ENCODE results near the gene KLKB1. TPM values are rescaled to one million over a fixed set of nuclear protein-coding genes. Genes with fewer than 3 reads are reported as not detected.

The KLKB1 gene
- total RNA-seq, 5 donors from 2014 or later (not counting 1 experiment from before 2014, with no cell fraction given), result 1.3 to 2.9 (median 2.1) TPM

DNA sequence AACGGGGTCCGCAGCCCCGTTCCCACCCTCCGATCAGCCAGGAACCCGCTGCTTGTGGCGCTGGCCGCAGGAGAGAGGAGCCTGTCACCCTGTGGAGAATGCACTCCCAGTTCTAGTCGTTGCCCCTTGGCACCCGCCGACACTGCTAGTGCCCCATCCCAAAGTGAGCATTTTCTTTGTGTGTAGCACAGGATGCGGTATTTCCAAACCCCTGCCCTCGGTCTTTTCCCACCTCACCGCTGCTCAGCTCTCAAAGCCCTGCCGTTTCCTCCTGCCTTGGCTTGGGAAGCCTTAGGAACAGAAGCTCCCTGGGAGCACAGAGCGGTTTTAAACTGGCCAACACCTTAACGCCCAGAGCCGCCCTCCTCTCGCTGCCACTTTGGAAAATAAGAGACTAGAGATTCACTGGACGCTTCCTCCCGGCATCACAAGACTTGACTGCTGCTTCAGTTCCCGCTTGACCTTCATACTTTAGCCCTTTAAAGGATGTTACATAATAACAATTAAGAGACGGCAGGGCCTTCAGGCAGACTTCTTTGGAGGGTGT is 35.2 kb upstream of the KLKB1 start:
- H3K4me3 ChIP-seq (ENCODE audit: control insufficient read depth in 1 of 2, extremely low read depth in 1 of 2, low read length in 1 of 2), result peak overlapping the region; percentile 83 to 90
- H3K36me3 Mint-ChIP-seq, result peaks cover 20% of the 10 kb centered on the region
- DNase-seq (peak in 21 of 35 experiments; percentile 3 to 47 (median 22)), ATAC-seq (replicated peaks in 1 of 4) (peak; percentile 13 to 22 (median 17))
- WGBS (ENCODE audit: insufficient coverage), result under 1% methylated on average over 15 of the region's 22 CpGs
- H3K27ac ChIP-seq (ENCODE audit: low read length), result peak overlapping the region; percentile 86
- H3K27me3 Mint-ChIP-seq, result no peaks in the 10 kb centered on the region
- no peaks in the 10 kb centered on the region for H3K9me3 Mint-ChIP-seq
- no peaks in the 10 kb centered on the region for H3K9me3 ChIP-seq
- H3K4me3 Mint-ChIP-seq, result peak overlapping the region; percentile 87 to 92 (median 89)
- peaks cover 9 to 19% of the 10 kb centered on the region in 2 experiments for H3K4me1 ChIP-seq (ENCODE audit: control insufficient read depth in 1 of 2, extremely low read depth in 1 of 2, insufficient read depth in 2 of 2, low read length in 2 of 2)
- H3K4me1 Mint-ChIP-seq, result peaks cover 48 to 62% (median 49%) of the 10 kb centered on the region in 3 donors
- H3K27ac Mint-ChIP-seq, result peak overlapping the region; percentile 94 to 96
- ChIA-PET CTCF (interaction anchor here (2.3 to 3.0 kb wide), 3 partner anchors 10 to 12 kb away, joined by 7 to 19 read pairs (median 17); no protein-coding TSS in a partner anchor), POLR2A (interaction anchor here in 1 of 2 donors (1.0 to 3.3 kb wide), 3 partner anchors 10 to 24 kb away, joined by 3 to 15 read pairs (median 11); no protein-coding TSS in a partner anchor)
- H3K36me3 ChIP-seq (ENCODE audit: control insufficient read depth in 2 of 2, extremely low read depth in 1 of 2, insufficient read depth in 1 of 2, low read length in 1 of 2), result peaks cover 0 to 5% of the 10 kb centered on the region in 2 donors
- no peaks in the 10 kb centered on the region for H3K27me3 ChIP-seq (replicated peaks in 1 of 2; ENCODE audit: control insufficient read depth in 2 of 2, extremely low read depth in 1 of 2, insufficient read depth in 2 of 2, low read length in 1 of 2)

DNA sequence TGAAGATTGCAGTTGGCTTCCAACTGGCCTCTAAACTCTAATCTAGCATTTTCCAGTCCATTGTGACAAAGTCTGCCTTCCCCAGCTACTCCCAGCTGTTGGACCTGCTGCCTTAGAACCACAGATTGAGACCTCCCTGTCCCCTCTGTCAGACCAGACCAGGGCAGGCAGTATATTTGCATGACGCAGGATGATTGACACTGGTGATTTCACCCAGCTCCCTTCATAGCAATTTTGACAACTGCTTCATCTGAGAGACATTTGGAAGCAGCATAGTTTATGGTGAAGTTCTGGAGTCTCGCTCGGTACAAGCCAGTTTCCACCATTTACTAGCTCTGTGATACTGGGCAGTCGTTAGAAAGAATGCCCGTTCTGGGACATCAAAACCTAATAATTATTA is 33.5 kb upstream of the KLKB1 start:
- CTCF ChIA-PET, result interaction anchor here (2.3 to 2.8 kb wide), 2 partner anchors 8 kb away, joined by 7 to 19 read pairs; no protein-coding TSS in a partner anchor
- ATAC-seq (replicated peaks in 1 of 4) (no peak), DNase-seq (no peak)
- H3K4me1 ChIP-seq (ENCODE audit: control insufficient read depth in 1 of 2, extremely low read depth in 1 of 2, insufficient read depth in 2 of 2, low read length in 2 of 2), result peaks cover 6 to 19% of the 10 kb centered on the region in 2 experiments
- no peaks in the 10 kb centered on the region for H3K27me3 ChIP-seq (replicated peaks in 1 of 2; ENCODE audit: control insufficient read depth in 2 of 2, extremely low read depth in 1 of 2, insufficient read depth in 2 of 2, low read length in 1 of 2)
- no peaks in the 10 kb centered on the region for H3K9me3 ChIP-seq
- Mint-ChIP-seq H3K27ac (peak overlapping the region; percentile 94 to 96), H3K4me3 (peak overlapping the region in 1 of 3 donors; percentile 53), H3K9me3 (no peaks in the 10 kb centered on the region), H3K27me3 (no peaks in the 10 kb centered on the region), H3K36me3 (peaks cover 21% of the 10 kb centered on the region), H3K4me1 (peaks cover 46 to 58% (median 50%) of the 10 kb centered on the region in 3 donors)
- H3K4me3 ChIP-seq (ENCODE audit: control insufficient read depth in 1 of 2, extremely low read depth in 1 of 2, low read length in 1 of 2), result no peak overlapping the region
- H3K36me3 ChIP-seq (ENCODE audit: control insufficient read depth in 2 of 2, extremely low read depth in 1 of 2, insufficient read depth in 1 of 2, low read length in 1 of 2), result peaks cover 0 to 7% of the 10 kb centered on the region in 2 donors
- no peak overlapping the region for H3K27ac ChIP-seq (ENCODE audit: low read length)
- no CpG with 5 or more reads among the region's 5 CpGs for WGBS (ENCODE audit: insufficient coverage)
- POLR2A ChIA-PET, result interaction anchor here in 1 of 2 donors (0.6 kb wide), 1 partner anchor 110 kb away, joined by 4 read pairs; no protein-coding TSS in a partner anchor

DNA sequence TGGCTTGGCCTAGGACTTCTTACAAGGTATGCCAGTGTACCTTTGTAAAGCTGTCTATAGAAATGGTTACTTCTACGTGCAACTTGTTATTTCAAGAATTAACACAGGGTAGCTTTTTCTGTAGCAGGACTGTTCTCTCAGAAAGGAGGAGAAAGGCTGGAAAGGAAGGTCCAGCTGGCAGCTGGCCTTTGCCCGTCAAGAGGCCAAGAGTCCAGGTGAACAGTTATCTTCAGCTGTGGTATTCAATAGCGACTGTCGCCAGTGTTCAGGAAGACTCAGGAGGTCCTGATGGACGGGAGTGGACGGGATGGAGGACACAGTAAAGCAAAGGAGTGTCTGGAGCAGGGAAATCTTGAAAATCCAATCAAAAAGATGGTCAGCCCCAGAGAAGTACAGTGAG is 31.2 kb upstream of the KLKB1 start:
- Histone ChIP-seq H3K36me3 (ENCODE audit: control insufficient read depth in 2 of 2, extremely low read depth in 1 of 2, insufficient read depth in 1 of 2, low read length in 1 of 2) (peaks cover 0 to 7% of the 10 kb centered on the region in 2 donors), H3K9me3 (no peaks in the 10 kb centered on the region), H3K4me1 (ENCODE audit: control insufficient read depth in 1 of 2, extremely low read depth in 1 of 2, insufficient read depth in 2 of 2, low read length in 2 of 2) (peaks cover 0 to 6% of the 10 kb centered on the region in 2 experiments), H3K4me3 (ENCODE audit: control insufficient read depth in 1 of 2, extremely low read depth in 1 of 2, low read length in 1 of 2) (no peak overlapping the region), H3K27ac (ENCODE audit: low read length) (no peak overlapping the region), H3K27me3 (replicated peaks in 1 of 2; ENCODE audit: control insufficient read depth in 2 of 2, extremely low read depth in 1 of 2, insufficient read depth in 2 of 2, low read length in 1 of 2) (no peaks in the 10 kb centered on the region)
- WGBS (ENCODE audit: insufficient coverage), result 96% methylated on average over 6 of the region's 6 CpGs
- no peak for DNase-seq
- peaks cover 29 to 41% (median 39%) of the 10 kb centered on the region in 3 donors for H3K4me1 Mint-ChIP-seq
- no peak for ATAC-seq (replicated peaks in 1 of 4)
- peak overlapping the region in 1 of 2 donors; percentile 45 for H3K27ac Mint-ChIP-seq
- POLR2A ChIA-PET, result no interaction called here
- H3K9me3 Mint-ChIP-seq, result no peaks in the 10 kb centered on the region
- peaks cover 21% of the 10 kb centered on the region for H3K36me3 Mint-ChIP-seq
- no peak overlapping the region for H3K4me3 Mint-ChIP-seq
- CTCF ChIA-PET, result interaction anchor here in 1 of 2 donors (0.6 kb wide), 1 partner anchor 8 kb away, joined by 6 read pairs; no protein-coding TSS in a partner anchor
- H3K27me3 Mint-ChIP-seq, result no peaks in the 10 kb centered on the region

DNA sequence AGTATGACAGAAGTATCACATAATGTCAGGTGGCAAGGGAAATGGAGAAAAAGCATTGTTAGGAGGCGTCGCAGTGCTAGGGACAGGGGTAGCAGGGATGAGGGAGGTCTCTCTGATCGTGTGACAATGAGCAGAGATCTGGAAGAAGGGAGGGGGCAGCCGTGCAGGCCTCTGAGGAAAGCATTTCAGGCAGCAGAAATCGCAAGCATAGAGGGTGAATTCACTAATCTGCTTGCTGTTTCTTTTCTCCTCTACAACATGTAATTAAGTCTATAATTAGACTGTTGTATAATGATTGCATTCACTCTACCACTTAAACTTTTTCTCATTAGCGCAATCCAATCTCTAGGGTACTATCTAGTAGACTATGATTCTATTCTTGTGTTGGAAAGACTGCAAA is 26.8 kb upstream of the KLKB1 start:
- CTCF ChIA-PET, result no interaction called here
- H3K4me1 Mint-ChIP-seq, result peaks cover 16 to 29% (median 27%) of the 10 kb centered on the region in 3 donors
- DNase-seq (no peak), ATAC-seq (replicated peaks in 1 of 4) (no peak)
- Histone ChIP-seq H3K4me1 (ENCODE audit: control insufficient read depth in 1 of 2, extremely low read depth in 1 of 2, insufficient read depth in 2 of 2, low read length in 2 of 2) (no peaks in the 10 kb centered on the region), H3K36me3 (ENCODE audit: control insufficient read depth in 2 of 2, extremely low read depth in 1 of 2, insufficient read depth in 1 of 2, low read length in 1 of 2) (peaks cover 0 to 7% of the 10 kb centered on the region in 2 donors), H3K9me3 (no peaks in the 10 kb centered on the region), H3K27me3 (replicated peaks in 1 of 2; ENCODE audit: control insufficient read depth in 2 of 2, extremely low read depth in 1 of 2, insufficient read depth in 2 of 2, low read length in 1 of 2) (no peaks in the 10 kb centered on the region), H3K4me3 (ENCODE audit: control insufficient read depth in 1 of 2, extremely low read depth in 1 of 2, low read length in 1 of 2) (no peak overlapping the region), H3K27ac (ENCODE audit: low read length) (no peak overlapping the region)
- H3K4me3 Mint-ChIP-seq, result no peak overlapping the region
- peaks cover 13% of the 10 kb centered on the region for H3K36me3 Mint-ChIP-seq
- WGBS (ENCODE audit: insufficient coverage), result 100% methylated on average over 3 of the region's 6 CpGs
- no peaks in the 10 kb centered on the region for H3K9me3 Mint-ChIP-seq
- H3K27me3 Mint-ChIP-seq, result no peaks in the 10 kb centered on the region
- POLR2A ChIA-PET, result no interaction called here
- H3K27ac Mint-ChIP-seq, result peak overlapping the region in 1 of 2 donors; percentile 76

DNA sequence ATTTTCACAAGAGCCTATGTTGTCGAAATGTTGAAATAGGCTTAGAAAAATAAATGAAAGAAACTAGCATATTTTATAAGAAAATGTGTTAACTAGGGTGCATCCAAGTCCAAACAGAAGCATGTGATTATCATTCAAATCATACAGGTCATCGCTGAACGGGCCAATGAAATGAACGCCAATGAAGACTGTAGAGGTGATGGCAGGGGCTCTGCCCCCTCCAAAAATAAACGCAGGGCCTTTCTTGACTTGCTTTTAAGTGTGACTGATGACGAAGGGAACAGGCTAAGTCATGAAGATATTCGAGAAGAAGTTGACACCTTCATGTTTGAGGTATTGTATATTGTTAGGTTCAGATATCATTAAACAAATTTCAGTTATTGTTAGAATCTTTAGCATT is 26.3 kb upstream of the KLKB1 start:
- Histone ChIP-seq H3K4me1 (ENCODE audit: control insufficient read depth in 1 of 2, extremely low read depth in 1 of 2, insufficient read depth in 2 of 2, low read length in 2 of 2) (no peaks in the 10 kb centered on the region), H3K36me3 (ENCODE audit: control insufficient read depth in 2 of 2, extremely low read depth in 1 of 2, insufficient read depth in 1 of 2, low read length in 1 of 2) (peaks cover 0 to 7% of the 10 kb centered on the region in 2 donors), H3K27ac (ENCODE audit: low read length) (no peak overlapping the region), H3K9me3 (no peaks in the 10 kb centered on the region), H3K27me3 (replicated peaks in 1 of 2; ENCODE audit: control insufficient read depth in 2 of 2, extremely low read depth in 1 of 2, insufficient read depth in 2 of 2, low read length in 1 of 2) (no peaks in the 10 kb centered on the region), H3K4me3 (ENCODE audit: control insufficient read depth in 1 of 2, extremely low read depth in 1 of 2, low read length in 1 of 2) (no peak overlapping the region)
- Mint-ChIP-seq H3K4me1 (peaks cover 12 to 29% (median 22%) of the 10 kb centered on the region in 3 donors), H3K36me3 (peaks cover 10% of the 10 kb centered on the region), H3K27me3 (no peaks in the 10 kb centered on the region), H3K4me3 (no peak overlapping the region), H3K27ac (no peak overlapping the region), H3K9me3 (no peaks in the 10 kb centered on the region)
- ChIA-PET POLR2A (interaction anchor here (0.6 to 1.9 kb wide), 2 partner anchors 9 to 34 kb away, joined by 3 to 11 read pairs; partner anchors contain the start of gene CYP4V2 (in 1 of the 2)), CTCF (interaction anchor here (0.8 to 1.8 kb wide), 6 partner anchors 8 to 133 kb away, joined by 3 to 19 read pairs (median 4); partner anchors contain the start of genes CYP4V2 (in 1 of the 2) and TLR3 (in 1 of the 2))
- no peak for DNase-seq
- no peak for ATAC-seq (replicated peaks in 1 of 4)
- WGBS (ENCODE audit: insufficient coverage), result 100% methylated on average over 1 of the region's 7 CpGs

DNA sequence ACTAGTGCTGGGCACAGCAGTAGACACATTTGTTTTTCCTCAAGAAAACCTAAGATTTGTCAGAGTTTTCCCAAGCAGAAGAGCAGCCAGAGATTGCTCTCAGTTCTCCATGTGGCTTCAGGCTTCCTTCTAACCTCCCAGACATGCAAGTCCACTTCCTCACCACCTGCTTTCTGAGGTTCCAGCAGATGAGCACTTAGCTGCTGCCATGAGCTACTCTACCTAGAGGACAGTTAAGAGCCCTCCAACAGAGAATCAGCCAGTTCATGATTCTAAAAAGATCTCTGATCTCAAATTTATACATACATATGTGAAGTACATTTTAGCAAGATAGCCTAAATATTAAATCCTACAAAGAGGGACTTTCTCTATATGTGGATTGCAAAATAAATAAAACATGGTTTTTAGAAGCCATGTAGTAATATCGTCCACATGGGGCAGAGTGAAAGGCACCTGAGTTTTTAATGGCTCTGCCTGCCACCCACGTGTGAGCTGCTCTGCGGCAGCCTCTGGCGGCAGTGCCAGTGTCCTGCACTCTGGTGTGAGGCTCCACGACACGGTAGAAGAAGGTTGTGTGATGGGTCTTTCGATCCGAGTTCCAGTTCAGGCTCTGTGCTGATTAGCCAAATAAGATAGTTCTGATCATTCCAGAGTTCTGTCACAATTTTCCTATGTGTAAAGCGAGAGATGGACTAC is 25.6 kb upstream of the KLKB1 start:
- Mint-ChIP-seq H3K4me1 (peaks cover 12 to 32% (median 18%) of the 10 kb centered on the region in 3 donors), H3K27me3 (no peaks in the 10 kb centered on the region), H3K4me3 (peak overlapping the region in 1 of 3 donors; percentile 17), H3K36me3 (peaks cover 5% of the 10 kb centered on the region), H3K9me3 (no peaks in the 10 kb centered on the region), H3K27ac (peak overlapping the region; percentile 70 to 74)
- ATAC-seq (replicated peaks in 1 of 4) (peak; percentile 61 to 96 (median 91)), DNase-seq (peak; percentile 9 to 71 (median 47))
- H3K36me3 ChIP-seq (ENCODE audit: control insufficient read depth in 2 of 2, extremely low read depth in 1 of 2, insufficient read depth in 1 of 2, low read length in 1 of 2), result peaks cover 0 to 5% of the 10 kb centered on the region in 2 donors
- CTCF ChIA-PET, result interaction anchor here (0.8 to 1.8 kb wide), 7 partner anchors 9 to 134 kb away, joined by 3 to 19 read pairs (median 4); partner anchors contain the start of genes CYP4V2 (in 1 of the 2) and TLR3 (in 1 of the 2)
- H3K4me1 ChIP-seq (ENCODE audit: control insufficient read depth in 1 of 2, extremely low read depth in 1 of 2, insufficient read depth in 2 of 2, low read length in 2 of 2), result no peaks in the 10 kb centered on the region
- 26% methylated on average over 7 of the region's 9 CpGs for WGBS (ENCODE audit: insufficient coverage)
- H3K27me3 ChIP-seq (replicated peaks in 1 of 2; ENCODE audit: control insufficient read depth in 2 of 2, extremely low read depth in 1 of 2, insufficient read depth in 2 of 2, low read length in 1 of 2), result no peaks in the 10 kb centered on the region
- H3K27ac ChIP-seq (ENCODE audit: low read length), result peak overlapping the region; percentile 52
- no peaks in the 10 kb centered on the region for H3K9me3 ChIP-seq
- no peak overlapping the region for H3K4me3 ChIP-seq (ENCODE audit: control insufficient read depth in 1 of 2, extremely low read depth in 1 of 2, low read length in 1 of 2)
- POLR2A ChIA-PET, result interaction anchor here (0.6 to 1.9 kb wide), 3 partner anchors 9 to 33 kb away, joined by 3 to 11 read pairs (median 3); partner anchors contain the start of gene CYP4V2 (in 1 of the 2)

All from T-cell (primary cell).